Measurements from ENCODE around the gene PDSS1. TPM values are rescaled to one million over a fixed set of nuclear protein-coding genes. Genes with fewer than 3 reads are reported as not detected.
"Not testable (repeated sequence)": the region's sequence is repeated elsewhere in the genome, so short reads cannot be mapped to it uniquely, and the experiment has no call there.

Gene PDSS1, protein sequence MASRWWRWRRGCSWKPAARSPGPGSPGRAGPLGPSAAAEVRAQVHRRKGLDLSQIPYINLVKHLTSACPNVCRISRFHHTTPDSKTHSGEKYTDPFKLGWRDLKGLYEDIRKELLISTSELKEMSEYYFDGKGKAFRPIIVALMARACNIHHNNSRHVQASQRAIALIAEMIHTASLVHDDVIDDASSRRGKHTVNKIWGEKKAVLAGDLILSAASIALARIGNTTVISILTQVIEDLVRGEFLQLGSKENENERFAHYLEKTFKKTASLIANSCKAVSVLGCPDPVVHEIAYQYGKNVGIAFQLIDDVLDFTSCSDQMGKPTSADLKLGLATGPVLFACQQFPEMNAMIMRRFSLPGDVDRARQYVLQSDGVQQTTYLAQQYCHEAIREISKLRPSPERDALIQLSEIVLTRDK
- total RNA-seq (2013): 10.2 TPM
- 10 to 100 TPM; 12.1 to 13.1 (median 12.6) TPM for polyA plus RNA-seq
- polyA minus RNA-seq: 3.5 and 9.2 TPM in 2 replicates
- 9.6 to 258 (median 23.5) reads per million in 11 experiments for total RNA-seq

DNA sequence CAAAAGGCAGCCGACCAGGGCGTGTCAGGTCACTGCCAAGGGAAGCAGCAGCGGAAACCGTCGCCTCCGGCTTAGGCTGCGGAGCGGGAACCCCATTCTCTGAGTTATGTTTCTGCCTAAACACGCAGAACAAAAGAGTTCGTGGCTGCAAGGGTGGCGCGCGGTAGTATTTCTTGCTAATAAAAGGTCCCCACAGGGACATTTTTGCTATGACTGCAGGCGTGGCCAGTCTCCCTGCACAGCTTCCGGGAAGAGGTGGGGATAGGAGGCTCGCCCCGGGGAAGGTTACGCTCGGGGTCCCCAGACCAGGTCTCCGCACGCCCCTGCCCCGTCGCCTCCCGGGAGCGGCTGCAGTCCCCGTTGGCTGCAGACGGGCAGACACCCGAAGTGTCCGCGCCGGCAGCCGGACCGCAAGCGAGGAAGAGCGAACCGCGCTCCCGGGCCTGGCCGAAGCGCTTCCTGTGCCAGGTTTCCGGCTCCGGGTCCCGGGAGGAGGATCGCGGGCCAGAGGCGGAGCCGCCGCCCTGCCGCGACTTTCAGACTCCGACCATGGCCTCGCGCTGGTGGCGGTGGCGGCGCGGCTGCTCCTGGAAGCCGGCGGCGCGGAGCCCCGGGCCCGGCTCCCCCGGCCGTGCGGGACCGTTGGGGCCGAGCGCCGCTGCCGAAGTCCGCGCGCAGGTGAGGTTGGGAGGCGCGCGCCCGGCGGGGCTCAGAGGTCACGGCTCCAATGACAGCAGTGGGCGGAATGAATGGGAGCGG lies at the start of gene PDSS1:
Gene PDSS1 (plus strand): TSS at position 539 of the 759 bp plus-strand sequence. CDS start 11 bp downstream, at position 550.
- peaks cover 12% of the 10 kb centered on the region for H4K20me1 ChIP-seq (ENCODE audit: insufficient read depth, low read length)
- peak within 1 kb of the TSS; percentile 77 to 95 (median 80) for H3K4me3 ChIP-seq (replicated peaks in 1 of 3; ENCODE audit: low read depth in 2 of 3, low read length in 3 of 3)
- peak; percentile 52 to 95 (median 81) for DNase-seq
- Mint-ChIP-seq H3K4me1 (peaks cover 69% of the 10 kb centered on the region), H3K27ac (peak within 1 kb of the TSS; percentile 89 to 96 (median 95)), H3K9me3 (no peaks in the 10 kb centered on the region), H3K36me3 (peaks cover 3 to 19% of the 10 kb centered on the region in 2 donors), H3K4me3 (peak within 1 kb of the TSS; percentile 94 to 95), H3K27me3 (ENCODE audit: low read depth in 3 of 3) (no peaks in the 10 kb centered on the region)
- peak within 1 kb of the TSS; percentile 96 for H2AFZ ChIP-seq (ENCODE audit: insufficient read depth, low read depth, low read length, poor library complexity, severe bottlenecking)
- H3K9ac ChIP-seq (ENCODE audit: insufficient read depth, low read length, poor library complexity, severe bottlenecking): peak within 1 kb of the TSS; percentile 82
- H3K27me3 ChIP-seq (ENCODE audit: control insufficient read depth in 2 of 2, insufficient read depth in 2 of 2, low read length in 2 of 2): no peaks in the 10 kb centered on the region
- H3K27ac ChIP-seq (ENCODE audit: low read depth in 1 of 2, low read length in 2 of 2): peak within 1 kb of the TSS; percentile 87
- H3K79me2 ChIP-seq (ENCODE audit: insufficient read depth, low read length): peaks cover 49% of the 10 kb centered on the region
- WGBS (ENCODE audit: insufficient coverage): under 1% methylated on average over 82 of the region's 82 CpGs
- H3K9me3 ChIP-seq (replicated peaks in 1 of 2; ENCODE audit: control insufficient read depth in 1 of 2, insufficient read depth in 1 of 2, low read length in 2 of 2): no peaks in the 10 kb centered on the region
- intact Hi-C loops (cut with micrococcal nuclease): loop anchor here (10.0 kb wide), 2 partner anchors 93 to 167 kb away; partner anchors contain the start of gene ABI1 (in 2 of the 2)
- H3K4me1 ChIP-seq (ENCODE audit: control insufficient read depth in 1 of 2, insufficient read depth in 2 of 2, low read length in 2 of 2): peaks cover 49 to 59% of the 10 kb centered on the region in 2 donors
- peaks cover 0 to 5% of the 10 kb centered on the region in 2 donors for H3K36me3 ChIP-seq (replicated peaks in 1 of 2; ENCODE audit: control insufficient read depth in 1 of 2, insufficient read depth in 2 of 2, low read length in 2 of 2)
- H3K4me2 ChIP-seq (replicated peaks; ENCODE audit: extremely low read depth, low read length, poor library complexity, severe bottlenecking): peak within 1 kb of the TSS; percentile 85
- no peak for TF ChIP-seq CTCF (IDR thresholded peaks at IDR 0.05)

- H3K27me3 Mint-ChIP-seq (ENCODE audit: low read depth in 3 of 3); H3K36me3 Mint-ChIP-seq; intact Hi-C loops (cut with micrococcal nuclease); H3K9me3 Mint-ChIP-seq; H3K36me3 ChIP-seq (replicated peaks in 1 of 2; ENCODE audit: control insufficient read depth in 1 of 2, insufficient read depth in 2 of 2, low read length in 2 of 2); DNase-seq; H3K27ac ChIP-seq (ENCODE audit: low read depth in 1 of 2, low read length in 2 of 2); H3K4me3 ChIP-seq (replicated peaks in 1 of 3; ENCODE audit: low read depth in 2 of 3, low read length in 3 of 3); H3K9ac ChIP-seq (ENCODE audit: insufficient read depth, low read length, poor library complexity, severe bottlenecking); H2AFZ ChIP-seq (ENCODE audit: insufficient read depth, low read depth, low read length, poor library complexity, severe bottlenecking); H3K4me2 ChIP-seq (replicated peaks; ENCODE audit: extremely low read depth, low read length, poor library complexity, severe bottlenecking); H3K79me2 ChIP-seq (ENCODE audit: insufficient read depth, low read length); H4K20me1 ChIP-seq (ENCODE audit: insufficient read depth, low read length); H3K27me3 ChIP-seq (ENCODE audit: control insufficient read depth in 2 of 2, insufficient read depth in 2 of 2, low read length in 2 of 2); H3K9me3 ChIP-seq (replicated peaks in 1 of 2; ENCODE audit: control insufficient read depth in 1 of 2, insufficient read depth in 1 of 2, low read length in 2 of 2); H3K4me3 Mint-ChIP-seq: not testable (repeated sequence)
- peaks cover 22 to 28% of the 10 kb centered on the region in 2 donors for H3K4me1 ChIP-seq (ENCODE audit: control insufficient read depth in 1 of 2, insufficient read depth in 2 of 2, low read length in 2 of 2)
- 20% methylated on average over 1 of the region's 3 CpGs for WGBS (ENCODE audit: insufficient coverage)
- Mint-ChIP-seq H3K27ac (peak overlapping the region in 2 of 7 donors; percentile 36 to 38), H3K4me1 (peaks cover 49% of the 10 kb centered on the region)
These were observed 49.3 kb upstream of the PDSS1 start for GRCh38 chr10:26648245-26648636.

Data from CD14-positive monocyte (primary cell).